Stomach (tissue), 4 donors: Measurements from ENCODE around the gene DCAF6.

Experiments used
- EP300 ChIP-seq: sonication (generic); formaldehyde crosslinking; IDR thresholded peaks from one replicate; pipeline ENCODE4 v1.6.1; 2017; ENCODE audit warnings: antibody characterized with exemption
- POLR2A ChIP-seq, 4 donors: fragments of 450-650 bp; IDR thresholded peaks; one replicate each; pipeline ENCODE4 v1.6.1; 2016; ENCODE audit warnings: antibody characterized with exemption in 4 of 4, control low read depth in 2 of 4, mild to moderate bottlenecking in 1 of 4, moderate library complexity in 1 of 4
- POLR2AphosphoS5 ChIP-seq, 3 donors: sonication (generic); formaldehyde crosslinking; IDR thresholded peaks; one replicate each; pipeline ENCODE4 v1.6.1; 2016; ENCODE audit warnings: antibody characterized with exemption in 3 of 3
- TF ChIP-seq, protein P1 (sequence below), 7 experiments: fragments of 450-650 bp in 4 of 7; fragments of 200-600 bp in 3 of 7; sonication (generic) in 3 of 7; IDR thresholded peaks; one replicate each; pipeline ENCODE4 v1.5.1; 2016 to 2019; ENCODE audit warnings: antibody characterized with exemption in 7 of 7, control low read depth in 2 of 7, mild to moderate bottlenecking in 1 of 7

DNA sequence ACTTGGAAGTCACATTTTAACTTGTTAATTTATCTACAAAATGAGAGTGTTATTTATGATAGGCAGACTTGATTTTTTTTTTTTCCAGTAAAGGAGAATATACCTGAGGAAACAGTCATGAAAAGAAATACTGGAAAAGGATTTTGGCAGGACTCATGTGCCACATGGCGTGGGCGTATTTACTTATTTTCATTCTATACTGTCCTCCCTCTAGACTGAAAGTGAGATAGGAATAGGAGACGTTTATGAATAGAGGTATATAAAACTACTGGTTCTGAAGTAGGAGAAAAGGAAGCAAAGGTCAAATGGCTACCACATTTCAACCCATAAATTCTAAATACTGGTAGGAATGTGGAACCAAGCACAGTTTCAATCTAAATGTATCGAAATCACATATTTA is 95.1 kb downstream of the DCAF6 start:
- TF ChIP-seq, protein P1, sequence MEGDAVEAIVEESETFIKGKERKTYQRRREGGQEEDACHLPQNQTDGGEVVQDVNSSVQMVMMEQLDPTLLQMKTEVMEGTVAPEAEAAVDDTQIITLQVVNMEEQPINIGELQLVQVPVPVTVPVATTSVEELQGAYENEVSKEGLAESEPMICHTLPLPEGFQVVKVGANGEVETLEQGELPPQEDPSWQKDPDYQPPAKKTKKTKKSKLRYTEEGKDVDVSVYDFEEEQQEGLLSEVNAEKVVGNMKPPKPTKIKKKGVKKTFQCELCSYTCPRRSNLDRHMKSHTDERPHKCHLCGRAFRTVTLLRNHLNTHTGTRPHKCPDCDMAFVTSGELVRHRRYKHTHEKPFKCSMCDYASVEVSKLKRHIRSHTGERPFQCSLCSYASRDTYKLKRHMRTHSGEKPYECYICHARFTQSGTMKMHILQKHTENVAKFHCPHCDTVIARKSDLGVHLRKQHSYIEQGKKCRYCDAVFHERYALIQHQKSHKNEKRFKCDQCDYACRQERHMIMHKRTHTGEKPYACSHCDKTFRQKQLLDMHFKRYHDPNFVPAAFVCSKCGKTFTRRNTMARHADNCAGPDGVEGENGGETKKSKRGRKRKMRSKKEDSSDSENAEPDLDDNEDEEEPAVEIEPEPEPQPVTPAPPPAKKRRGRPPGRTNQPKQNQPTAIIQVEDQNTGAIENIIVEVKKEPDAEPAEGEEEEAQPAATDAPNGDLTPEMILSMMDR (IDR thresholded peaks at IDR 0.05) = no peak
- TF ChIP-seq POLR2AphosphoS5 (IDR thresholded peaks at IDR 0.05) (no peak), POLR2A (IDR thresholded peaks at IDR 0.05) (no peak), EP300 (no peak)
